ENCODE measurements around the gene F8. TPM values are rescaled to one million over a fixed set of nuclear protein-coding genes. Genes with fewer than 3 reads are reported as not detected.

The F8 gene
- total RNA-seq (2014; rRNA removed; shearing (Covaris generic)), result 0.18 and 0.44 TPM in 2 replicates

DNA sequence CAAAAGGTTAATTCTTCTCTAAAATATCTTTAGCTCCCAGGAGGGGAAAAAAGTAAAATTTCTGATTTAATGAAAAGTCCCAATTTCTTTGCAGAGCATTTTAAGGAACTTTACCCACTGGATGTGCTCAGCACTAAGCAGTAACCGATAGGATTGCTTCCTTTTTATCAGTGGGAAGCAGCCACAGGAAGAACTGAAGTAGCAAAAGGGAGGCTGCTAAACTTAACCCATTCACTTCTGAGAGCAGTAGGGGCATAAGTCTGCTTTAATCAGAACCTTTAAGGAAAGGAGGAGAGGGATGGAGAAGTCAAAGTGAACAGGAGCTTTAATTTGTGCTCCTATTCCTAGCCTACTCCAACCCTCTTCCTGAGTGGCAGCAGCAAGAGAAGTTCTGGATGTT lies at the start of gene F8:
Gene F8 (minus strand): TSS at position 139 of the 400 bp plus-strand sequence. CDS start 171 bp downstream, outside the sequence.
- DNase-seq (ENCODE audit: low spot score), result no peak
- in situ Hi-C loops (cut with HindIII; ENCODE audit: low sequenced_read_pairs), result no loop called here

DNA sequence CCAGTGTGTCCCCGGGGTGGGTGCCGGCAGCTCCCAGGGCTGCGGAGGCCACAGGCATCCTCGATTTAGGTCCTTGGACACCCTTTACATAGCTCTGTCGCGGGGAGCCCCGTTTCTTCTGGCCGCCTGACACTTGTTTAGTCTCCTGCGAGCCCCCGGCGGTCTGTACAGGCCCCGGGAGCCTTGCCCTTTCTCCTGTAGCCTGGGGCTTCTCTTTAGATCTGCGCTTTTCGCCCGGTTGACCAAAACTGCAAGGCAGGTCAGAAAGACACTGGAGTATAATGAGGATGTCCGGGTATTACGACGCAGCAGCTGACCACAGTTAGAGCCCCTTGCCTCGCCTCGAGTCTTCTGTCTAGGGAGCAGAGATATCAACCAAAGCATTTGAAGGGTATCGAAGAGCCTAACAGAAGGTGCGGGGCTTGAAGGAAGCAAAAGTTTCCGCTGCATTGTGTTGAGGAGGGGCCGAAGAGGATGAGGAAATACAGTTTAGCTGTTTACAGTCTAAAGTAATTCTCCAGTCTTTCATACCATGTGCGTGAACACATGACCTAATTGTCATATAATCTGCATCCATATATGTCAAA lies 49.3 kb upstream of the F8 start:
- no peak for DNase-seq (ENCODE audit: low spot score)
- in situ Hi-C loops (cut with HindIII; ENCODE audit: low sequenced_read_pairs), result no loop called here

DNA sequence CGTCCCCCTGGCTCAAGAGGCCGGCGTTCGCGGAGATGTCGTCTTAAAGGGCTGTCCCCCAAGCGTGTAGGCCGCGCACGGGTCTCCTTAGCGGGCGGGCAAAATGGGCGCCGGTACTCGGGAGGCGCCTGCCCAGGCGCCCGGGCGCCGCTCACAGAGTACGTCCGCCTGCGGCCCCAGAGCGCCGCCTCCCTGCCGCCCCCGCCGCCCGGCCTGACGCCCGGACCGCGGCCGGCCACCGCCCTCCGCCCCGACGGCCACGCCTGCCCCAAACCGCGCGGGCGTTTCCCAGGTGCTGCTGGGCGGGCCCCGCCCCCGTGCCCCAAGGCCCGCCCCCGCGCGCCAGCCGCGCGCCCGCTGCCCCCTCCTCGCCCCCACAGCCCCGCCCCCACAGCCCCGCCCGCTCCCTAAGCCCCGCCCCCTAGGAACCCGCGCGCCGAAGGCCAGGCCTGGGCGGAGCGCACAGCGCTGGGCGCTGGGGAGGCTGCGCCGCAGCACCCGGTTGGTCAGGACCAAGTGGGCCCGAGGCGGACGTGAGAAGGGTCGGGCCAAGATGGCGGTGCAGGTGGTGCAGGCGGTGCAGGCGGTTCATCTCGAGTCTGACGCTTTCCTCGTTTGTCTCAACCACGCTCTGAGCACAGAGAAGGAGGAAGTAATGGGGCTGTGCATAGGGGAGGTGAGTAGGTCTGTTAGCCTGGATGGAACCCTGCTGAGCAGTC lies 48.6 kb upstream of the F8 start, which contains the start of the genes BRCC3, CMC4 and MTCP1:
Gene BRCC3 (plus strand): TSS at position 534 of the 719 bp plus-strand sequence. CDS start 20 bp downstream, at position 554.
Gene CMC4 (minus strand): TSS at position 162 of the 719 bp plus-strand sequence. CDS start 7,113 bp downstream, outside the sequence.
Gene MTCP1 (minus strand): TSS at position 162 of the 719 bp plus-strand sequence. CDS start 5,126 bp downstream, outside the sequence.
- peak; percentile 81 for DNase-seq (ENCODE audit: low spot score)
- in situ Hi-C loops (cut with HindIII; ENCODE audit: low sequenced_read_pairs), result no loop called here

DNA sequence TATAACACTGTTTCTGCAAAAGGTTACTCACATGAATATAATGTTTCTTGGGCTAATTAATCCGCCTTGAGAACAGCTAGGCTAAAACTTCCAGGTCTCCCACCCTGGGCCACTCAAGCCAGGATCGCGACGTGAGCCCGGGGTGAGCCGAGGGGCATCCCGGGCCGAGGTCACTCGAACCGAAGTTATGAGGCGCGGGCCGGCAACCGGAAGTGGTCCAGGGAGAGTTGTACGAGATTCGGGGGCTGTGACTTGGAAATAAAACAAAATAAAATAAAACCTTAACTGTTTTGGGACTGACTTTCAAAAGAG lies 48.1 kb upstream of the F8 start:
- no peak for DNase-seq (ENCODE audit: low spot score)
- in situ Hi-C loops (cut with HindIII; ENCODE audit: low sequenced_read_pairs), result no loop called here

DNA sequence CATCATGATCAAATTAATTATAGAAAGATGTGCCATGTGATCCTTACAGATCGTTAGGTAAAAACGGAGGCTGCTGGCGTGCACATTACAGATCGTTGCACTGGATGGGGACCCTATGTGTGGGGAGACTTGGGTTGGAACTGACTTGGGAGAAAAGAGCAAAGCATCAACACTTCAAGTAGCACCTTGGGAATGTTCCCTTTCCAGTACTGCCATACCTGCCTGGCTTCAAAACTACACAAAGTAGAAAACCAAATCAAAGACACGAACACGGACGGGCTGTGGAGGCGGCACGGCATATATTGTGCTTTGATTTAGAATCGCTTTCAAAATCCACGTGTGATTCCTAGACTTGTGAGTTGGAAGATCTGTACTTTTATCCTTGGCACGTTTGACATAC lies 47.5 kb upstream of the F8 start:
- in situ Hi-C loops (cut with HindIII; ENCODE audit: low sequenced_read_pairs), result no loop called here

DNA sequence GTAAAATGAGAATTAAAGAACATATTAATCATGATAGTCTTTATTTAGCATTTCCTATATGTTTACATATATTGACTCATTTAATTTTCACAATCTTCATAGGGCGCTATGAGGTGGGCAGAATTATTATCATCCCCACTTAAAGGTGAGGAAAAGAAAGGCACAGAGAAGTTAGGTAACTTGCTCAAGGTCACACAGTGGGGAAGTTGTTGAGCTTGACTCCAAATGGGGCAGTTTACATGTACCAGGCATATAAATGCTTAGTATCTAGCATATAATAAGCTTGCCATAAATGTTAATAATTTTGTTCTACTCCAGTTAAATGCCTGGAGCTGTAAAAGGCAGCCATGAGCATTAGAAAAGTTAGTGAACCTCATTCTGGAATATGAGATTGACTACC lies 46.9 kb upstream of the F8 start:
- DNase-seq (ENCODE audit: low spot score), result no peak
- in situ Hi-C loops (cut with HindIII; ENCODE audit: low sequenced_read_pairs), result no loop called here

More for the DNA sequence above, 47.5 kb upstream of the F8 start:
- peak; percentile 7 for DNase-seq (ENCODE audit: low spot score)

DNA sequence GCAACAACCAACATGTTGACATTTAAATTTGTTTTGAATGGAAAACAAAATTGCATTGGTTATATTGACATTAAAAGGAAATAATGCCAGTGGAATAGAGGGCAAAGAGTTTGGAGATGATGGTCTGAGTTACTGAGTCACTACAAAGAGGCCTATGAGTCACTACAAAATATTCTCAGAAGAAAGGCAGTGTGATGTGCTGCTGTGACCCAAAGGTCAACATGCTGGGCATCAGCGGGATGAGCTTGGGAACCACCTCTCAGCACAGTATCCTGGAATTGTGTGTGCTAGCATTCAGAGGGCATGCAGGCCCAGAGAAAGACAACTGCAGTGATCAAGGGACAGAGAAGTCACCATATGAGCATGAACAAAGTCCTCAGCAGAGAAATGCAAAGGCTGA lies 45.6 kb upstream of the F8 start:
- in situ Hi-C loops (cut with HindIII; ENCODE audit: low sequenced_read_pairs), result no loop called here
- DNase-seq (ENCODE audit: low spot score), result no peak

DNA sequence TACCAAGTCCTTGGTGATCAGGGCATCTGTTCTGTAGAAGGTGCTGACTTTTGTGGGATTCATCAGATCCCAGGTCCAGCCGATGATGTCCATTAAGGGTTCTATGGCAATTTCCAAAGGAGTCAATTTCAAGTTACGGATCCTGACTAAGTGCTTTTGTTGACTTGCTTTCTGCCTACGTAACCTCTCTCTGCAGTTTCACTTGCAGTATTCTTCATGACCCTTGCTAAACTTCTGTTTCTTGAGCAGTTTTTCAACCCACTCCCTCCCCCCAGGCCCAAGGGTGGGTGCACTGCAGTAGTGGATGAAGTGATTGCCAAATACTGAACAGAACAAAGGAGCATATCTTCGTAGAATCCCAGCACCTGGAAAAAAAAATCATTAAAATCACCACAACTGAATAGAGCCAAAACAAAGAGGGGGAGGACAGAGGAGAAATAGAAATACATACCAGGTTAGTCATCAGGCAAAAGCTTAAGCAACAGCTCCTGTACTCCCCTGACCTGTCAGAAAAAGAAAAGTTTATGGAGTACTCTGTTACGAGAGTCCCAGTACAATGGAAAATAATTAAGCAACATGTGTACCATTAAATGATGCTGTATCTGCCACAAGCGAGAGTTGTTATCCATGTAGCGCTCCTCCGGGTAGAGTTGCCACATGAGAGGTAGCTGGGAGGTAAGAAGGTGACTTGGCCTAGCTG lies 42.7 kb upstream of the F8 start:
- in situ Hi-C loops (cut with HindIII; ENCODE audit: low sequenced_read_pairs), result no loop called here
- DNase-seq (ENCODE audit: low spot score), result no peak

DNA sequence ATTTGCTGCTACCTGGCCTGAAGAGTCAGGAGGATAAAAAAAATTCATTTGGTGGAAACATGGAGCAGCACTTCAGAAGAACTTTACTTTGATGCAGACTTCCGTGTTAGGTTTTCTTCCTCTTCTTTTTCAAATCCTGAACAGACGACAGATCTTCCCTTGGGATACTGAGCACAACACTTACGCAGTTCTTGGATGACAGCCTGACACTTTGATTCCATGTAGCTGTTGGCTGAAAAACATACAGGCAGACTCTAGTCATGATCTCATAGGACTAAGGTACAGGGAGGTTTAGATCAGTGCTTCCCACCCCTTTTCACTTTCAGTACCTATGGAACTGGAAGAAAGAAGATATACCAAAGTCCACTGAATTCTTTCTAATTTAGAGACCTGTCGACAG lies 39.2 kb upstream of the F8 start:
- peak; percentile 1 for DNase-seq (ENCODE audit: low spot score)
- in situ Hi-C loops (cut with HindIII; ENCODE audit: low sequenced_read_pairs), result no loop called here

DNA sequence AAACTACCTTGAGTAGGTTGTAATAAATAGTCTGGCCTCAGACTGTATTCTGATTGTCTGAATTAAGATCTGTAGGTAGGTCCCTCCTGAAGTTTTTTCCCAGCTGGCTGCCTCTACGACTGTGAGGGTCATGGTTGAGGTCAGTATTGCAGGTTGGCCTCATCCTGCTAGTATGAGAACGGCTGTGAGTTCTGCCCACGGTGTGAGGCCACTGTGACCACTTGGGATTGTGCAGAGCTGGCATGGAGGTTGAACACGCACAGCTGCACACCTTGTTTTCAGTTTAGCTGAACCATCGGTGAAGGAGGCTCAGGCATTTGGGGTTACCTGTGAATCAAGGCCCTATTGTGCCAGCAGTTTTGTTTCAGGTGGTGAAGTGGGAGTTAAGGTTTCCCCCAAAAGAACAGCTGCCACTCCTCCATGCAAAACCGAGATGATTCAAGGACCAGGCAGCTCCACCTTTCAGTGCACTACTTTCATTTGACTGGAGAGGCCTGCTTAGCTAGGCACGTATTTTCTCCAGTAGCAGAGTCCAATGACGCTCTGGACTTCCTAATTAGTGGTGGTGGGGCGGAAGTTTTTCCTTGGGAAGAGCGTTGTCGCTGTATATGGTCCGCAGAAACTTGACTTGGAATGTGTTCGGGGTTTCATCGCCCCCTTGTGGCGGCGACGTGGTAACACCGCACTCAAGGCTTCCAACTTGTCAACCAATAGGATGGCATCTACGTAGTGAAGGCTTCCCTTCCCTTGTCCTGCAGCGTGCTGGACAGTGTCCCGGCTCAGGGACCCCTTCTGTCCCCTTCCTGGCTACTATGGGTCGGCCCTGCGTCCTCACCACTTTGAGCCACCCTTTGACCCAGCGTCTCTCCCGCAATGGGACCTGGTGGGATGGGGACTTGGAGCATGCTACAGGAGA lies 34.6 kb upstream of the F8 start:
- DNase-seq (ENCODE audit: low spot score), result peak; percentile 66
- in situ Hi-C loops (cut with HindIII; ENCODE audit: low sequenced_read_pairs), result no loop called here

DNA sequence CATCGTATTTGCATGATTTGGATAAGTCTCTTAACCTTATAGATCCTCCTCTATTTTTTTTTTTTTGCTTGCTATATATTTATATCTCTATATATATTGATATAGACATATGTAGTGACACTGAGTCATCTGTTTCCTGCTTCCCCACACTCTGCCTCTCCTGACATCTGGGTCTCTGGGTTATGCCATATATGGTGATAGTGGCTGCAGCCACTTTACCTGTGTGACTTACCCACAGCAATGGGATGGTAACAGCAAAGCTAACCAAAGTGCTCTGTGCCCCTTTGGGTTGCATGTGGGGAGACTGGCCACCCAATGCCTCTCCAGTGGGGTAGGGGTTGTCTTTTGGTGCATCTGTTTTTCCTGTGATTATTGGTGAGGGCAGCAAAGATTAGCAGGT lies 33.9 kb upstream of the F8 start:
- no peak for DNase-seq (ENCODE audit: low spot score)
- in situ Hi-C loops (cut with HindIII; ENCODE audit: low sequenced_read_pairs), result no loop called here

DNA sequence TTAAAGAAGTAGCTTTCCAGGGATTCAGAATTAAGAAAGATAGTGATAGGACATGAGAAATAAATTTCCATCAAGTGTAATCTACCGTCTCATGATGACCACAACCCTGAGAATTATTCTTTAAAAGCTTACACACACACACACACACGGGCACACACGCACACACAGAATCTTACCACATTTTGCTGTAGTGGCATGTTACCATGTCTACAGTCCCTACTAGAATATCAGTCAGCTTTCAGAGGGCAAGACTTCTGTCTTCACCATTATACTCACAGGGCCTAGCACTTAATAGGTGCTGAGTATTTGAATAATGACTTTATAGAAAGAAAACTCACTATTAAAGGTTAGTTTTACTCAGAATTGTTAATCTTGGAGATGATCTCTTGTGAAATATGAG lies 33.0 kb upstream of the F8 start:
- no peak for DNase-seq (ENCODE audit: low spot score)
- in situ Hi-C loops (cut with HindIII; ENCODE audit: low sequenced_read_pairs), result no loop called here

DNA sequence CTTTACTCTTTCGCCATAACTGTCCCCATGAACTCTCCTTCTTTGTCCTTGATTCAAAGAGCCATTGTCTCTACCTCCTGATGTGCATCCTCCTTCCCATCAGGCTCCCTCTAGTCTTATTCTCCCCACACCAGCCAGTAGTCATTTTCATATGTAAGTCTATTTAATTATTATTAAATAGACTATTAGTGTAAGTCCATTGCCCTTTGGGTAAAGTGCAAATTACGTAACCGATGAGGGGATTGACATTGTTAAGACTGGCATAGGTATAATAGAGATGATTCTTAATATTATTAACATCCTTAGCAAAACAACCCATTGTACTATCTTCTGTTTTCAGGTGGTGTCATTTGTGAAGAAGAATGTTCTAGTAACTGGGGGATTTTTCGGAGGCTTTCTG lies 31.7 kb upstream of the F8 start:
- in situ Hi-C loops (cut with HindIII; ENCODE audit: low sequenced_read_pairs), result no loop called here
- DNase-seq (ENCODE audit: low spot score), result no peak

DNA sequence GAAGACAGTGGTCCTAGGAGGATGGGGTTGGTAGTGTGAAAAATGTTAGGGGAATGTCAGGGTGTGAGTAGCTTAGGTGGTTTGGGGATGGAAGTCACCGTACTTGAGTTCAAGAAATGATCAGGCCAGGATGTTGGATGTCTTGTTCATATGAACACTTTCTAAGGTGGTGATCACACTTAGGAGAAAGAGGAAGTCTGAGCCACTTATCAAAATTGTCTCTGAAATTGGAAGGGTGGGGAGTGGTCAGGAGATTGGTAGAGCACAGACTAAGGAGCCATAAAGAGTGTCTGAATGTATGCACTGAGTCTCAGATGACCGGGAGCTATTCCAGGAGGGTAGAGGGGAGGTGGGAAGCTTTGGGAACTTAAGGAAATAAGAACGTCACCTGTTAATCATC lies 31.1 kb upstream of the F8 start:
- in situ Hi-C loops (cut with HindIII; ENCODE audit: low sequenced_read_pairs), result no loop called here
- DNase-seq (ENCODE audit: low spot score), result no peak

DNA sequence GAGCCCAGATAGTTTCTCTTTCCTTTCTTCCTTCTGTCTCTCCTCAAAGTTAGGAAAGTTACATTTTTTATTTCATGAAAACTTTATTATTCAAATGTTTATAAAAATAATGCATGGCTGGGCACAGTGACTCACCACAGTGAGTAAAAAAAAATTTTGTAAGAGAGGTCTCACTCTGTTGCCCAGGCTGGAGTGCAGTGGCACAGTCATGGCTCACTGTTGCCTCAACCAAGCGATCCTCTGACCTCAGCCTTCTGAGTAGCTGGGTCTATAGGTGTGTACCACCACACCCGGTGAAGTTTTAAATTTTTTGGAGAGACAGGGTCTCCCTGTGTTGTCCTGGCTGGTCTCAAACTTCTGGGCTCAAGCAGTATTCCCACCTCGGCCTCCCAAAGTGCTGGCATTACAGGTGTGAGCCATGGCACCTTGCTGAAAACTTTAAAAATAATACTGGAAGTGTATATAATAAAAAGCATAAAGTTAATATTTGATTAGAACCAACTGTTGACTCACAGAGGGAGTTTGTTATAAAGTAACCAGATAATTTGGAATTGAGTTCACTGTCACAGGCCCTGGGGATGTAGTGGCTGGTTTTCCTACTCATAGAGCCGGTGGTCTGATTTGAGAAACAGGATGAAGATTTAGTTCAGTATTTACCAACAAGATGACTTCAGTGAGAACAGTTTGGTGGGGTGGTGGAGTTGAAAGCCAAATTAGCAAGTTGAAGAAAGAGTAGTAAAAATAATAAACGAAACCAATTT lies 30.4 kb upstream of the F8 start:
- in situ Hi-C loops (cut with HindIII; ENCODE audit: low sequenced_read_pairs), result no loop called here
- DNase-seq (ENCODE audit: low spot score), result no peak

DNA sequence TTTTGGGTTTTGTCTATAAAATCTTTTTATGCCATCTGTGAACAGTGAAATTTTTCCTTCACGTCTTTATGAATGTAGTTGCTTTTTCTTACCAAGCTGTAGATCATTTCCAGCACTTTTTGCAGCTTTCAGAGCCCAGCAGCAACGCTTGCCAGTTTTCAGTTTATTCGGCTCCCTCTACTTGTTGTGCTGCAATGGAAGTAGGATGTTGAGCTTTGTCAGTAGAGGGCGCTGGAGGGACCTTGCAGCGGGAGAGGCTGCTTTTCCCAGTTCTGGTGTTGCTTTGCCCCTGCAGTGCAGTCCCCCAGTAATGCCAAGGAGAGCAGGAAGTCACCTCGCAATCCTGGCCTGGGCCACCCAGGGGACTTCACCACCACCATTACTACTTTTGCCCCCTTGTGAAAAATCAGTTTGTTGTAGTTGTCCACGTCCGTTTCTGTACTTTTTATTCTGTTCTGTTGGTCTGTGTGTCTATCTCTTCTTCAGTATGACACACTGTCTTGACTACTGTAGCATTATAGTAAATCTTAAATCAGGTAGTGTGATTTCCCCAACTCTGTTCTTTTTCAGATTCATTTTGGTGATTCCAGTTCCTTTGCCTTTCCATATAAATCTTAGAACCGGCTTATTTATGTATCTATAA lies 26.6 kb upstream of the F8 start:
- in situ Hi-C loops (cut with HindIII; ENCODE audit: low sequenced_read_pairs), result no loop called here
- DNase-seq (ENCODE audit: low spot score), result peak; percentile 57

DNA sequence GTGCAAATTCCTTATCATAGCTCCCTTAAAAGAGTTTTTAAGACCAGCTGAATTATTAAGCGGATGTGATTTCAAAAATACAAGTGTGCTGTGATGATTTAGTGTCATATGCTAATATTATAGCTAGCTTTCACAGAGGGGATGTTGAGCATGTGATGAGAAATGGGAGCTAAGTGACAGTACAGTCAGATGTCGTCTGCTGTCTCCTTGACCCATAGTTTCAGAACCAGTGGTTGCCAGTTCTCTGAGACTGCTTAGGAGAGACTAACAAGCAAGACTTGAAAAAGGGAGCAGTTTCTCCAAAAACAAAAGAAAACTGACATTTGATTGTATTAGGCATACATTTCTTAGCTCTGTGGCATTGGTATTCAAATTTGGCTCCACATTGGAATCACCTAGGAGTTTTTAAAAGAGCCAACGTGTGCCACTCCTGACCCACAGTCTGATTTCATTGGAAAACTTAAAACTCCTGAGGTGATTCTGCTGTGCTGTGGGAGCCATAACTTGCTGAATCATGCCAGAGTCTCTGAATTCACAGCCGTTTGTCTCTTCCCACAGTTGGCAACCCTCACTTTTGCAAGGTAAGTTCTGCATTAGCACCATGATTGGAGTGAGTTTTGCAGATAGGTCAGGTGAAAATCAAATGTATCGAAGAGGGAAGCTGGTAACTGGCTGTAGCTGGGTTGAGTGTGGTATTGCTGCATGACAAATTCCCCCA lies 24.4 kb upstream of the F8 start:
- in situ Hi-C loops (cut with HindIII; ENCODE audit: low sequenced_read_pairs), result no loop called here
- no peak for DNase-seq (ENCODE audit: low spot score)

All from G401 (cell line).